ENCODE results near the gene ATP1A1.

ATP1A1 gene

GRCh38 chr1:116346943-116347673, 25.9 kb upstream of the ATP1A1 start:
- H3K27ac ChIP-seq (ENCODE audit: low read depth, low read length): no peak overlapping the region
- H3K27me3 ChIP-seq (ENCODE audit: control insufficient read depth in 1 of 2, insufficient read depth in 2 of 2, low read length in 2 of 2): no peaks in the 10 kb centered on the region
- H3K36me3 ChIP-seq (ENCODE audit: insufficient read depth, low read length): no peaks in the 10 kb centered on the region
- no peaks in the 10 kb centered on the region for H3K9me3 ChIP-seq (ENCODE audit: low read length)
- H3K9ac ChIP-seq (ENCODE audit: low read length): no peak overlapping the region
- H3K4me1 ChIP-seq (ENCODE audit: insufficient read depth, low read length): no peaks in the 10 kb centered on the region
- no peak overlapping the region for H3K4me3 ChIP-seq (ENCODE audit: low read depth in 1 of 2, low read length in 2 of 2)

- H3K4me1 ChIP-seq (ENCODE audit: insufficient read depth, low read length): no peaks in the 10 kb centered on the region
- no peak overlapping the region for H3K9ac ChIP-seq (ENCODE audit: low read length)
- no peaks in the 10 kb centered on the region for H3K27me3 ChIP-seq (ENCODE audit: control insufficient read depth in 1 of 2, insufficient read depth in 2 of 2, low read length in 2 of 2)
- no peaks in the 10 kb centered on the region for H3K9me3 ChIP-seq (ENCODE audit: low read length)
- no peak overlapping the region for H3K4me3 ChIP-seq (ENCODE audit: low read depth in 1 of 2, low read length in 2 of 2)
- H3K36me3 ChIP-seq (ENCODE audit: insufficient read depth, low read length): no peaks in the 10 kb centered on the region
- H3K27ac ChIP-seq (ENCODE audit: low read depth, low read length): no peak overlapping the region
Observed at GRCh38 chr1:116347696-116348095, 25.3 kb upstream of the ATP1A1 start.

DNA sequence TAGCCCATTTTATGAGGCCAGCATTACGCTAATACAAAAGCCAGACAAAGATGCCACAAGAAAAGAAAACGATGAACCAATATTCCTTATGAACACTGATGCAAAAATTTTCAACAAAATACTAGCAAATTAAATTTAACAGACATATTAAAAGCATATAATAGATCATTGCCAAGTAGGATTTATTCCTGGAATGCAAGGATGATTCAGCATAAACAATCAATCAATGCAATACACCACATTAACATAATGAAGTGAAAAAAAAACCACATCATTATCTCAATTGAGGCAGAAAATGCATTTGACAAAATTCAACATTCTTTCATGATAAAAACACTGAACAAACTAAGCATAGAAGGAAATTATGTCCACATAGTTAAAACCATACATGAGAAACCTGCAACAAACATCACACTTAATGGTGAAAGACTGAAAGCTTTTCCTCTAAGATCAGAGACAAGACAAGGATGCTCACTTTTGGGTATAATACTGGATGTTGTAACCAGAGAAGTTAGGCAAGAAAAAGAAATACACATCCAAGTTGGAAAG, 22.9 kb upstream of the ATP1A1 start:
- no peak overlapping the region for H3K4me3 ChIP-seq (ENCODE audit: low read depth in 1 of 2, low read length in 2 of 2)
- no peaks in the 10 kb centered on the region for H3K27me3 ChIP-seq (ENCODE audit: control insufficient read depth in 1 of 2, insufficient read depth in 2 of 2, low read length in 2 of 2)
- no peaks in the 10 kb centered on the region for H3K9me3 ChIP-seq (ENCODE audit: low read length)
- H3K27ac ChIP-seq (ENCODE audit: low read depth, low read length): no peak overlapping the region
- H3K4me1 ChIP-seq (ENCODE audit: insufficient read depth, low read length): no peaks in the 10 kb centered on the region
- H3K36me3 ChIP-seq (ENCODE audit: insufficient read depth, low read length): no peaks in the 10 kb centered on the region
- H3K9ac ChIP-seq (ENCODE audit: low read length): no peak overlapping the region

GRCh38 chr1:116351914-116352313, 21.1 kb upstream of the ATP1A1 start:
- no peaks in the 10 kb centered on the region for H3K27me3 ChIP-seq (ENCODE audit: control insufficient read depth in 1 of 2, insufficient read depth in 2 of 2, low read length in 2 of 2)
- H3K4me3 ChIP-seq (ENCODE audit: low read depth in 1 of 2, low read length in 2 of 2): no peak overlapping the region
- H3K36me3 ChIP-seq (ENCODE audit: insufficient read depth, low read length): no peaks in the 10 kb centered on the region
- no peaks in the 10 kb centered on the region for H3K9me3 ChIP-seq (ENCODE audit: low read length)
- H3K9ac ChIP-seq (ENCODE audit: low read length): no peak overlapping the region
- no peak overlapping the region for H3K27ac ChIP-seq (ENCODE audit: low read depth, low read length)
- H3K4me1 ChIP-seq (ENCODE audit: insufficient read depth, low read length): no peaks in the 10 kb centered on the region

- Histone ChIP-seq H3K9ac (ENCODE audit: low read length) (no peak overlapping the region), H3K4me3 (ENCODE audit: low read depth in 1 of 2, low read length in 2 of 2) (no peak overlapping the region), H3K27ac (ENCODE audit: low read depth, low read length) (no peak overlapping the region), H3K27me3 (ENCODE audit: control insufficient read depth in 1 of 2, insufficient read depth in 2 of 2, low read length in 2 of 2) (no peaks in the 10 kb centered on the region), H3K9me3 (ENCODE audit: low read length) (no peaks in the 10 kb centered on the region), H3K4me1 (ENCODE audit: insufficient read depth, low read length) (no peaks in the 10 kb centered on the region), H3K36me3 (ENCODE audit: insufficient read depth, low read length) (no peaks in the 10 kb centered on the region)
Observed at GRCh38 chr1:116352349-116352813, 20.7 kb upstream of the ATP1A1 start.

GRCh38 chr1:116353155-116353554, 19.9 kb upstream of the ATP1A1 start:
- Histone ChIP-seq H3K27me3 (ENCODE audit: control insufficient read depth in 1 of 2, insufficient read depth in 2 of 2, low read length in 2 of 2) (no peaks in the 10 kb centered on the region), H3K4me1 (ENCODE audit: insufficient read depth, low read length) (no peaks in the 10 kb centered on the region), H3K36me3 (ENCODE audit: insufficient read depth, low read length) (no peaks in the 10 kb centered on the region), H3K9ac (ENCODE audit: low read length) (no peak overlapping the region), H3K4me3 (ENCODE audit: low read depth in 1 of 2, low read length in 2 of 2) (no peak overlapping the region), H3K27ac (ENCODE audit: low read depth, low read length) (no peak overlapping the region), H3K9me3 (ENCODE audit: low read length) (no peaks in the 10 kb centered on the region)

- no peaks in the 10 kb centered on the region for H3K27me3 ChIP-seq (ENCODE audit: control insufficient read depth in 1 of 2, insufficient read depth in 2 of 2, low read length in 2 of 2)
- no peaks in the 10 kb centered on the region for H3K4me1 ChIP-seq (ENCODE audit: insufficient read depth, low read length)
- H3K9me3 ChIP-seq (ENCODE audit: low read length): no peaks in the 10 kb centered on the region
- no peaks in the 10 kb centered on the region for H3K36me3 ChIP-seq (ENCODE audit: insufficient read depth, low read length)
- no peak overlapping the region for H3K27ac ChIP-seq (ENCODE audit: low read depth, low read length)
- no peak overlapping the region for H3K4me3 ChIP-seq (ENCODE audit: low read depth in 1 of 2, low read length in 2 of 2)
- no peak overlapping the region for H3K9ac ChIP-seq (ENCODE audit: low read length)
Observed at GRCh38 chr1:116356067-116356466, 17.0 kb upstream of the ATP1A1 start.

- H3K4me1 ChIP-seq (ENCODE audit: insufficient read depth, low read length): no peaks in the 10 kb centered on the region
- H3K9ac ChIP-seq (ENCODE audit: low read length): no peak overlapping the region
- no peak overlapping the region for H3K4me3 ChIP-seq (ENCODE audit: low read depth in 1 of 2, low read length in 2 of 2)
- no peaks in the 10 kb centered on the region for H3K36me3 ChIP-seq (ENCODE audit: insufficient read depth, low read length)
- no peaks in the 10 kb centered on the region for H3K27me3 ChIP-seq (ENCODE audit: control insufficient read depth in 1 of 2, insufficient read depth in 2 of 2, low read length in 2 of 2)
- no peak overlapping the region for H3K27ac ChIP-seq (ENCODE audit: low read depth, low read length)
- no peaks in the 10 kb centered on the region for H3K9me3 ChIP-seq (ENCODE audit: low read length)
Observed at GRCh38 chr1:116356673-116357072, 16.4 kb upstream of the ATP1A1 start.

GRCh38 chr1:116357487-116357886, 15.6 kb upstream of the ATP1A1 start:
- Histone ChIP-seq H3K4me1 (ENCODE audit: insufficient read depth, low read length) (no peaks in the 10 kb centered on the region), H3K9ac (ENCODE audit: low read length) (no peak overlapping the region), H3K9me3 (ENCODE audit: low read length) (no peaks in the 10 kb centered on the region), H3K4me3 (ENCODE audit: low read depth in 1 of 2, low read length in 2 of 2) (no peak overlapping the region), H3K27ac (ENCODE audit: low read depth, low read length) (no peak overlapping the region), H3K27me3 (ENCODE audit: control insufficient read depth in 1 of 2, insufficient read depth in 2 of 2, low read length in 2 of 2) (no peaks in the 10 kb centered on the region), H3K36me3 (ENCODE audit: insufficient read depth, low read length) (no peaks in the 10 kb centered on the region)

DNA sequence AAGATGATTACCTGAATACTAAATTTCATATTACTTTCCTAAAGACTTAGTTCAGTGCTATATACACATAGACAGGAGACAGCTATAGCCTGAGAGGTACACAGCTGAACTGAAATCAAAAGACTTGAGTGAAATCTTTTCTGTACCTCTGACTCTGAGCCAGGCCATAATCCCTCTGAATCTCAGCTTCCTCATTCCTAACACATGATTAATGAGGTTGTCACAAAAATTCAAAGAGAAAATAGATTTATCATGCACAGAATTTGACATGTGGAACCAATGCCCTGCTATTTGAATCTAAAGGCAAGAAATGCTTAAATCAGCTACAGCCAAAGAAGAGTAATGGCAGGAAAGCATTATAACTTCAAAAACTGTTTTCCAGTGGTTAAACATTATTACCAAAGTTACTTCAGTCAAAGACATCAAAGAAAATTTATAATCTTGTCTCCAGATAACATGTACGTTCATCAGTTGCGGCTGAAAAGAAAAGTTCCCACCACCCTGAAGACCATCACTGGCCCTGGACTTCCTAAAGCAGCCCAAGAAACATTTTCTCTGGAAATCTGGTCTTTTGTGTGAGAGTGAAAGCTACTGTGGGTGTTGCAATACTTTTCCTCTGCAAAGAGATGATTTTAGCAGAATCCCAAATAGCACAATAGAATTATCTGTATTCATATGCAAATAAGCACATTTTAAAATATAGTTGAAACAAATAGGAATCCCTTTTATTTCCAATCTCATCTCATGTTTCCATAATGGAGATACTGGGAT, 13.8 kb upstream of the ATP1A1 start:
- Histone ChIP-seq H3K36me3 (ENCODE audit: insufficient read depth, low read length) (no peaks in the 10 kb centered on the region), H3K27ac (ENCODE audit: low read depth, low read length) (no peak overlapping the region), H3K27me3 (ENCODE audit: control insufficient read depth in 1 of 2, insufficient read depth in 2 of 2, low read length in 2 of 2) (no peaks in the 10 kb centered on the region), H3K9ac (ENCODE audit: low read length) (no peak overlapping the region), H3K4me3 (ENCODE audit: low read depth in 1 of 2, low read length in 2 of 2) (no peak overlapping the region), H3K4me1 (ENCODE audit: insufficient read depth, low read length) (no peaks in the 10 kb centered on the region), H3K9me3 (ENCODE audit: low read length) (no peaks in the 10 kb centered on the region)

DNA sequence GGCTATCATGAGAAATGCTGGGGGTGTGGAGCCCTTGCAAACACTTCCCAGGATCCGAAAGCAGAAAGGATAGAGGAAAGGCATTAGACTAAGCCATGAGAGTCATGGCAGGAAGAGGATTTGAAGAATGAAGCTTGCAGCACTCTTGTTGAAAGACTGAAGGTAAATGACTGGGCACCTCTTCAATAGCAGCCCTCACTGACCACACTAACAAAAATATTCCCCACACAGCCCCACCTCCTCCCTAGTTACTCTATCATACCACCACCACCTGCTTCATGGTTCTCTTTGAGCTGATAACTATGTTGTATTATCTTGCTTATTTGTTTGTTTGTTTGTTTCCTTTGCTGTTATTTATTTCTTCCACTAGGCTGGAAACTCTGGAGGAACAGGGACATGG, 13.2 kb upstream of the ATP1A1 start:
- H3K27me3 ChIP-seq (ENCODE audit: control insufficient read depth in 1 of 2, insufficient read depth in 2 of 2, low read length in 2 of 2): no peaks in the 10 kb centered on the region
- H3K9ac ChIP-seq (ENCODE audit: low read length): no peak overlapping the region
- H3K36me3 ChIP-seq (ENCODE audit: insufficient read depth, low read length): no peaks in the 10 kb centered on the region
- peaks cover under 1% of the 10 kb centered on the region for H3K4me1 ChIP-seq (ENCODE audit: insufficient read depth, low read length)
- H3K27ac ChIP-seq (ENCODE audit: low read depth, low read length): no peak overlapping the region
- H3K9me3 ChIP-seq (ENCODE audit: low read length): no peaks in the 10 kb centered on the region
- no peak overlapping the region for H3K4me3 ChIP-seq (ENCODE audit: low read depth in 1 of 2, low read length in 2 of 2)

Measured in muscle layer of colon (tissue), 2 donors.